H1 (cell line): ENCODE results near the gene MRPS25. TPM values are rescaled to one million over a fixed set of nuclear protein-coding genes. Genes with fewer than 3 reads are reported as not detected.
A peak's percentile ranks its signal among the peaks of the same experiment; 100 is the strongest.

Experiments
- CTCF ChIA-PET: fragments of 300-600 bp; sonication (Branson Sonifier 250); formaldehyde crosslinking; loops from one replicate; lab custom pipeline; 2021; ENCODE audit not compliant: partially characterized antibody; lab: Charles Lee
- POLR2A ChIA-PET: fragments of 300-600 bp; sonication (Branson Sonifier 250); formaldehyde crosslinking; loops from one replicate; lab custom pipeline; 2021; ENCODE audit warnings: inconsistent platforms; ENCODE audit not compliant: partially characterized antibody; lab: Charles Lee
- DNase-seq, 2 experiments: peaks; one replicate each; pipeline versions ENCODE4 v3.0.0 to v3.0.0-alpha.2; 2010 to 2022; ENCODE audit warnings: low spot score in 2 of 2, low read depth in 1 of 2, mixed read lengths in 1 of 2
- FAIRE-seq: peaks from 2 replicates; lab custom pipeline; 2011; peaks lifted over from hg19 to GRCh38; lab: Jason Lieb, UNC
- H2AFZ ChIP-seq: 2 replicates; pipeline ENCODE4 v1.8.1; 2012; ENCODE audit warnings: low read length, inconsistent platforms
- H2AK5ac ChIP-seq: 2 replicates; pipeline ENCODE4 v1.6.1; 2013; ENCODE audit warnings: low read depth, low read length
- H2BK120ac ChIP-seq: replicated peaks from 2 replicates; pipeline ENCODE3; 2013; ENCODE audit warnings: low read depth, low read length, inconsistent platforms
- H2BK12ac ChIP-seq: 2 replicates; pipeline ENCODE4 v1.6.1; 2013; ENCODE audit warnings: low read depth, low read length
- H2BK15ac ChIP-seq: 2 replicates; pipeline ENCODE4 v1.6.1; 2013; ENCODE audit warnings: low read length
- H2BK20ac ChIP-seq: 2 replicates; pipeline ENCODE4 v1.6.1; 2013; ENCODE audit warnings: low read length
- H2BK5ac ChIP-seq: 2 replicates; pipeline ENCODE4 v1.6.1; 2013; ENCODE audit warnings: low read depth, low read length
- H3K14ac ChIP-seq: 2 replicates; pipeline ENCODE4 v1.6.1; 2013; ENCODE audit warnings: inconsistent platforms; ENCODE audit not compliant: insufficient read length
- H3K18ac ChIP-seq: 2 replicates; pipeline ENCODE4 v1.6.1; 2013; ENCODE audit warnings: low read length; ENCODE audit errors: extremely low read depth
- H3K23ac ChIP-seq: 2 replicates; pipeline ENCODE4 v1.6.1; 2013; ENCODE audit warnings: inconsistent platforms; ENCODE audit not compliant: insufficient read length
- H3K23me2 ChIP-seq: 2 replicates; pipeline ENCODE4 v1.6.1; 2013; ENCODE audit warnings: low read depth, low read length
- H3K27ac ChIP-seq: 2 replicates; pipeline ENCODE4 v1.6.1; 2011; ENCODE audit warnings: low read depth, low read length, inconsistent platforms
- H3K27me3 ChIP-seq, 4 experiments: replicated peaks in 1 of 4; 1 replicate in 1 of 4; 2 replicates in 3 of 4; pipeline versions ENCODE4 v1.6.1 to v1.8.1; 2011 to 2013; ENCODE audit warnings: low read length in 3 of 4, mild to moderate bottlenecking in 3 of 4, inconsistent platforms in 2 of 4, mixed read lengths in 2 of 4, moderate library complexity in 1 of 4; ENCODE audit not compliant: control insufficient read depth in 3 of 4, insufficient read depth in 3 of 4; ENCODE audit errors: extremely low read depth in 1 of 4
- H3K36me3 ChIP-seq, 4 experiments: 2 replicates each; pipeline versions ENCODE4 v1.6.1 to v1.8.1; 2011 to 2013; ENCODE audit warnings: mild to moderate bottlenecking in 4 of 4, low read length in 3 of 4, moderate library complexity in 2 of 4, control low read depth in 1 of 4, inconsistent platforms in 1 of 4; ENCODE audit not compliant: insufficient read depth in 4 of 4, control insufficient read depth in 2 of 4
- H3K4ac ChIP-seq: replicated peaks from 2 replicates; pipeline ENCODE3; 2013; ENCODE audit warnings: low read length, low read depth, mixed read lengths, inconsistent platforms; ENCODE audit not compliant: insufficient read length
- H3K4me1 ChIP-seq, 4 experiments: replicated peaks in 1 of 4; 1 replicate in 1 of 4; 2 replicates in 3 of 4; pipeline versions ENCODE4 v1.6.1 to v1.8.1; 2011 to 2013; ENCODE audit warnings: low read length in 3 of 4, inconsistent platforms in 2 of 4, mixed read lengths in 1 of 4; ENCODE audit not compliant: insufficient read depth in 4 of 4, control insufficient read depth in 3 of 4
- H3K4me2 ChIP-seq, 2 experiments: 2 replicates each; pipeline versions ENCODE4 v1.6.1 to v1.8.1; 2011 to 2013; ENCODE audit warnings: low read depth in 2 of 2, low read length in 2 of 2, control low read depth in 1 of 2, inconsistent platforms in 1 of 2, mild to moderate bottlenecking in 1 of 2; ENCODE audit not compliant: insufficient read depth in 1 of 2
- H3K4me3 ChIP-seq, 4 experiments: fragments of 200-600, 300-600 bp in 1 of 4; sonication (generic), shearing (Covaris generic), sonication (Bioruptor Twin) in 1 of 4; 2 replicates each; pipeline versions ENCODE4 v1.5.1 to v1.8.1; 2011 to 2016; ENCODE audit warnings: low read length in 4 of 4, low read depth in 3 of 4, control low read depth in 2 of 4, inconsistent platforms in 2 of 4, mild to moderate bottlenecking in 2 of 4, mixed read lengths in 1 of 4, moderate library complexity in 1 of 4; ENCODE audit not compliant: insufficient read depth in 2 of 4; ENCODE audit errors: extremely low read depth in 1 of 4
- H3K56ac ChIP-seq: replicated peaks from 2 replicates; pipeline ENCODE3; 2013; ENCODE audit warnings: low read depth, mild to moderate bottlenecking, mixed read lengths, low read length, inconsistent platforms; ENCODE audit not compliant: insufficient read length
- H3K79me1 ChIP-seq: 2 replicates; pipeline ENCODE4 v1.6.1; 2013; ENCODE audit warnings: low read depth, low read length, control low read depth
- H3K79me2 ChIP-seq, 2 experiments: 2 replicates each; pipeline versions ENCODE4 v1.6.1 to v1.8.1; 2012 to 2013; ENCODE audit warnings: low read length in 2 of 2, mild to moderate bottlenecking in 2 of 2, inconsistent platforms in 1 of 2; ENCODE audit not compliant: insufficient read depth in 2 of 2, control insufficient read depth in 1 of 2
- H3K9ac ChIP-seq, 4 experiments: replicated peaks in 1 of 4; 1 replicate in 1 of 4; 2 replicates in 3 of 4; pipeline versions ENCODE4 v1.6.1 to v1.8.1; 2011 to 2013; ENCODE audit warnings: low read depth in 3 of 4, low read length in 3 of 4, control low read depth in 2 of 4, mild to moderate bottlenecking in 2 of 4, moderate library complexity in 2 of 4, inconsistent platforms in 1 of 4; ENCODE audit errors: extremely low read depth in 1 of 4
- H3K9me3 ChIP-seq, 2 experiments: 2 replicates each; pipeline versions ENCODE4 v1.6.1 to v1.8.1; 2012 to 2013; ENCODE audit warnings: mild to moderate bottlenecking in 2 of 2, moderate library complexity in 2 of 2, control low read depth in 1 of 2, inconsistent platforms in 1 of 2, low read depth in 1 of 2, low read length in 1 of 2, mixed read lengths in 1 of 2; ENCODE audit not compliant: insufficient read depth in 2 of 2
- H4K20me1 ChIP-seq, 2 experiments: replicated peaks in 1 of 2; 2 replicates each; pipeline versions ENCODE3 to v1.8.1; 2011 to 2013; ENCODE audit warnings: inconsistent platforms in 2 of 2, low read length in 2 of 2, mild to moderate bottlenecking in 1 of 2; ENCODE audit not compliant: insufficient read depth in 2 of 2, control insufficient read depth in 1 of 2
- H4K5ac ChIP-seq: 2 replicates; pipeline ENCODE4 v1.6.1; 2013; ENCODE audit warnings: low read length, low read depth, mixed read lengths, inconsistent platforms; ENCODE audit not compliant: insufficient read length
- H4K8ac ChIP-seq: 2 replicates; pipeline ENCODE4 v1.8.0; 2013; ENCODE audit warnings: mild to moderate bottlenecking, moderate library complexity, low read length, inconsistent platforms; ENCODE audit not compliant: insufficient read depth; ENCODE audit errors: extremely low read depth
- H4K91ac ChIP-seq: replicated peaks from 2 replicates; pipeline ENCODE3; 2013; ENCODE audit warnings: low read length, mixed read lengths, inconsistent platforms; ENCODE audit not compliant: insufficient read length
- ATF2 ChIP-seq: IDR thresholded peaks from 2 replicates; pipeline ENCODE4 v1.6.1; 2012; ENCODE audit warnings: low read length, inconsistent platforms
- GABPA ChIP-seq: IDR thresholded peaks from 2 replicates; pipeline ENCODE4 v1.6.1; 2011; ENCODE audit warnings: mild to moderate bottlenecking, low read length, moderate library complexity, borderline replicate concordance; ENCODE audit not compliant: insufficient read depth
- WGBS, 2 experiments: shearing (Covaris generic) in 1 of 2; methylation state at CpG; one replicate each; pipeline versions ENCODE4 v1.1.6 to v1.1.7; 2013 to 2015; ENCODE audit warnings: low lambda C conversion rate in 2 of 2, mixed read lengths in 2 of 2, inconsistent platforms in 1 of 2, low coverage in 1 of 2, missing lambda C conversion rate in 1 of 2; ENCODE audit not compliant: insufficient replicate concordance in 2 of 2, insufficient coverage in 1 of 2, insufficient read length in 1 of 2; ENCODE audit errors: extremely low coverage in 1 of 2, missing lambda C conversion rate in 1 of 2; 5-methylcytosine and 5-hydroxymethylcytosine counted together
- polyA plus RNA-seq, 7 experiments: library from polyadenylated mRNA; depleted of rRNA in 3 of 7; stranded (reverse) in 5 of 7; unstranded in 2 of 7; fragments of >200 nt in 5 of 7; fragments of 200-250 nt in 2 of 7; gene quantifications; 1 replicate in 5 of 7; 2 replicates in 1 of 7; 4 replicates in 1 of 7; pipeline versions ENCODE4 v1.2.1 to v1.2.3, GENCODE V29; 2011 to 2013; ENCODE audit warnings: missing spikeins in 2 of 7, mixed read lengths in 2 of 7
- total RNA-seq: library from RNA; stranded (reverse); fragmentation: NEBNext Ultra II Directional; extraction: Animal tissue kit (Norgen Biotek cat#: 25700); gene quantifications from 2 replicates; pipeline ENCODE4 v1.2.1, GENCODE V29; 2021

MRPS25 gene
- total and polyA plus RNA-seq, 2 of the 8 experiments (the other 6 are each of a cell fraction or from before 2014, with no cell fraction given): 23.0 to 56.5 TPM

DNA sequence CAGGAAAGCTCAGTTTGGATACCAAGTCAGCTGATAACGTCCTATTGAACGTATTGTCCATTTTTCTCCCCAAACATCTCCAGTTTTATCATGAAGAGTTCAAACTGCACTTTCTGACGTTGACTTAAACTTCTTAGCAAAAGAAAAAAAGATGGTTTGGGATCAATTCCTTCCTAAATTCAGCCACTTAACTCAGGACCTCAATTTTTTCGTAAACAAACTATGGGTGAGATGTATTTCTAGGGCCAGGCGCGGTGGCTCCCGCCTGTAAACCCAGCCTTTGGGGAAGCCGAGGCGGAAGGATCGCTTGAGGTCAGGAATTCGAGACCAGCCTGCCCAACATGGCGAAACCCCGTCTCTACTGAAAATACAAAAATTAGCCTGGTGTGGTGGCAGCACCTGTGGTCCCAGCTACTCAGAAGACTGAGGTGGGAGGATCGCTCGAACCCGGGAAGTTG lies 464 bp upstream of the MRPS25 start:
- 76% methylated on average over 16 of the region's 16 CpGs; no CpG with 5 or more reads in 1 of the 2 experiments for WGBS, 2 experiments
- H2BK5ac ChIP-seq: no peak overlapping the region
- TF ChIP-seq ATF2 (0 out of 2 replicates have a peak, but pooled peaks have one; percentile 3), GABPA (no peak)

More for the DNA sequence above, 464 bp upstream of the MRPS25 start:
- no peaks in the 10 kb centered on the region; a peak in 1 of 4 replicates for H3K9me3 ChIP-seq
- H3K56ac ChIP-seq: no peak overlapping the region
- peaks cover 7% of the 10 kb centered on the region; the same call in 1 of the 2 replicates for H3K23me2 ChIP-seq
- DNase-seq (no peak), FAIRE-seq (no peak)
- H3K9ac ChIP-seq: peak overlapping the region in 2 of 4 experiments; percentile 94 to 95; a peak in 2 of 7 replicates
- peaks cover 0 to 11% (median 6%) of the 10 kb centered on the region in 4 experiments; a peak in 5 of 7 replicates for H3K4me1 ChIP-seq
- H4K20me1 ChIP-seq: peaks cover 0 to 5% of the 10 kb centered on the region in 2 experiments
- no peaks in the 10 kb centered on the region for H3K27me3 ChIP-seq
- no peaks in the 10 kb centered on the region for H3K36me3 ChIP-seq
- ChIA-PET POLR2A (interaction anchor here (0.6 to 4.0 kb wide), 6 partner anchors 9 to 122 kb away, joined by 3 to 17 read pairs (median 4); no protein-coding TSS in a partner anchor), CTCF (interaction anchor here (1.2 to 2.0 kb wide), 4 partner anchors 8 to 77 kb away, joined by 4 to 11 read pairs (median 5); no protein-coding TSS in a partner anchor)
- H3K18ac ChIP-seq: no peak overlapping the region
- no peak overlapping the region for H2BK15ac ChIP-seq
- H3K79me2 ChIP-seq: peaks cover 9 to 26% of the 10 kb centered on the region in 2 experiments; a peak in 3 of 4 replicates
- H4K5ac ChIP-seq: no peak overlapping the region
- peak overlapping the region; percentile 81 to 97 (median 89); a peak in 7 of 8 replicates for H3K4me3 ChIP-seq
- peaks cover 10% of the 10 kb centered on the region for H3K79me1 ChIP-seq
- H2BK20ac ChIP-seq: no peak overlapping the region
- no peak overlapping the region for H2AK5ac ChIP-seq
- H3K27ac ChIP-seq: no peak overlapping the region
- H2BK120ac ChIP-seq: no peak overlapping the region
- no peak overlapping the region for H3K14ac ChIP-seq
- H3K4ac ChIP-seq: no peak overlapping the region
- H2BK12ac ChIP-seq: no peak overlapping the region
- no peak overlapping the region for H4K91ac ChIP-seq
- H2AFZ ChIP-seq: peak overlapping the region; percentile 99
- H4K8ac ChIP-seq: no peak overlapping the region
- H3K4me2 ChIP-seq: peak overlapping the region; percentile 83 to 88; a peak in 3 of 4 replicates
- H3K23ac ChIP-seq: no peak overlapping the region
